Choroid plexus epithelial cell (primary cell): ENCODE measurements around the gene RAMACL.

Source experiments
- DNase-seq: peaks from one replicate; pipeline ENCODE4 v3.0.0-alpha.2; 2010; ENCODE audit warnings: low read depth
- H3K4me3 ChIP-seq: 2 replicates; pipeline ENCODE4 v1.5.1; 2011; ENCODE audit warnings: low read depth, mild to moderate bottlenecking, control low read depth, low read length, moderate library complexity
- TF ChIP-seq, protein P1 (sequence below): conservative IDR thresholded peaks from 2 replicates; pipeline ENCODE4 v1.5.1; 2011; ENCODE audit warnings: low read depth, mild to moderate bottlenecking, control low read depth, inconsistent platforms, low read length, moderate library complexity

The RAMACL gene

DNA sequence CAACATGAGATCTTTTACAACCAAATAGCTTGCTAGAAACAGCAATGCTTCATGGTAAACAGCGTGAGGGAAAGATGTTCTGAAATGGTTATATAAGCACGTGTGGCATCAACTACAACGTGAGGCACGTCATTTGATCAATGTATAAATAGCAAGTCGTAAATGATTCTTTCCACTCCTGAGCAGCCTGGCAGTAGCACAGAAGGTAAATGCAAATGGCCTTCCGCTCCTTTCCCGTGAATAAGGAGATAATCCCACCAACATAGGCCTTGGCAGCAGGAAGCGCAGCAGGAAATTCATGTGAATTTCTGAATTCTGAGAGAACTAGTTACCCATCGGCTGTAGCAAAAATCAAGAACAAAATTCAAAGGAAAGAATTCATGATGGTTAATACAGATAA lies 23.6 kb upstream of the RAMACL start:
- no peak overlapping the region for H3K4me3 ChIP-seq
- TF ChIP-seq, protein P1, sequence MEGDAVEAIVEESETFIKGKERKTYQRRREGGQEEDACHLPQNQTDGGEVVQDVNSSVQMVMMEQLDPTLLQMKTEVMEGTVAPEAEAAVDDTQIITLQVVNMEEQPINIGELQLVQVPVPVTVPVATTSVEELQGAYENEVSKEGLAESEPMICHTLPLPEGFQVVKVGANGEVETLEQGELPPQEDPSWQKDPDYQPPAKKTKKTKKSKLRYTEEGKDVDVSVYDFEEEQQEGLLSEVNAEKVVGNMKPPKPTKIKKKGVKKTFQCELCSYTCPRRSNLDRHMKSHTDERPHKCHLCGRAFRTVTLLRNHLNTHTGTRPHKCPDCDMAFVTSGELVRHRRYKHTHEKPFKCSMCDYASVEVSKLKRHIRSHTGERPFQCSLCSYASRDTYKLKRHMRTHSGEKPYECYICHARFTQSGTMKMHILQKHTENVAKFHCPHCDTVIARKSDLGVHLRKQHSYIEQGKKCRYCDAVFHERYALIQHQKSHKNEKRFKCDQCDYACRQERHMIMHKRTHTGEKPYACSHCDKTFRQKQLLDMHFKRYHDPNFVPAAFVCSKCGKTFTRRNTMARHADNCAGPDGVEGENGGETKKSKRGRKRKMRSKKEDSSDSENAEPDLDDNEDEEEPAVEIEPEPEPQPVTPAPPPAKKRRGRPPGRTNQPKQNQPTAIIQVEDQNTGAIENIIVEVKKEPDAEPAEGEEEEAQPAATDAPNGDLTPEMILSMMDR: no peak
- no peak for DNase-seq

DNA sequence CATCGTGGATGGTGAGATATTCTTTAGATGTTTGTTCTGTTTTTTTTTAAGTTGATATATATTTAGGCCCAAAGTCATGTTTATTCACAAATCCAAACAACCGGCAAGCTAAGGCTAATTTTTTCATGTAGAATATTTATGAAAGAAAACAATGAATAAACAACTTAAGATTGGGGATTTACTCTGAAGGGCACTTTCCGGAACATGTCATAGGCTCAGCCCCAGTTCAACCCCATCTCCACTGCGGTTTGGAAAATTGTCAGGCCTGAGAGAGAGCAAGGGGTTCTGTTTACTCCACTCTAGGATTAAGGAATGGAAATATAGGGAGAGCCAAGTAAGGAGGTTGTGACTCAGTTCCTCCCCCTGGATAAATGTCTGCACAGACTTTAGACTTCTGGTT lies 22.3 kb upstream of the RAMACL start:
- no peak overlapping the region for H3K4me3 ChIP-seq

GRCh38 chr6:166605752-166606151 lies 19.3 kb upstream of the RAMACL start:
- TF ChIP-seq, protein P1: no peak
- no peak for DNase-seq
- no peak overlapping the region for H3K4me3 ChIP-seq

More for the DNA sequence above, 22.3 kb upstream of the RAMACL start:
- DNase-seq: no peak
- TF ChIP-seq, protein P1: no peak

- TF ChIP-seq, protein P1: no peak
- no peak for DNase-seq
- no peak overlapping the region for H3K4me3 ChIP-seq
These were observed 18.4 kb upstream of the RAMACL start for GRCh38 chr6:166604911-166605310.

DNA sequence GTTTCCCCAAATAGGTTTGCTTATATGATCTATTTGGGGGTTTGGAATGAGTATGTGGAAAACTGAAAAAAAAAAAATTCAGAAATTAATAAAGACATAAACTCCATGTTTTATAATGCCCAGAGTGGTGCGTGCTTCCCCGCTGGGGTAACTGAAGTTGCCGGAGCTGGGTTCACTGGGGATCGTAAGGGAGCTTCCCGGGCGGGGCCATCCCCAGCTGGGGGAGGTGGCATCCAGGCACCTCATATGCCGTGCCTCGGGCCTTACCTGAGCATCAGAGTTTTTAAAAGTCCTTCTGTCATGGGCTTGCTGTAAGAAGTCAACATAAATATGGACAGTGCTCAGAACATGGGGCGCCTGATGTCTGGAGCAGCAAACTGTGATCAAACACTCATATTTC lies 17.9 kb upstream of the RAMACL start:
- TF ChIP-seq, protein P1: no peak
- DNase-seq: no peak

DNA sequence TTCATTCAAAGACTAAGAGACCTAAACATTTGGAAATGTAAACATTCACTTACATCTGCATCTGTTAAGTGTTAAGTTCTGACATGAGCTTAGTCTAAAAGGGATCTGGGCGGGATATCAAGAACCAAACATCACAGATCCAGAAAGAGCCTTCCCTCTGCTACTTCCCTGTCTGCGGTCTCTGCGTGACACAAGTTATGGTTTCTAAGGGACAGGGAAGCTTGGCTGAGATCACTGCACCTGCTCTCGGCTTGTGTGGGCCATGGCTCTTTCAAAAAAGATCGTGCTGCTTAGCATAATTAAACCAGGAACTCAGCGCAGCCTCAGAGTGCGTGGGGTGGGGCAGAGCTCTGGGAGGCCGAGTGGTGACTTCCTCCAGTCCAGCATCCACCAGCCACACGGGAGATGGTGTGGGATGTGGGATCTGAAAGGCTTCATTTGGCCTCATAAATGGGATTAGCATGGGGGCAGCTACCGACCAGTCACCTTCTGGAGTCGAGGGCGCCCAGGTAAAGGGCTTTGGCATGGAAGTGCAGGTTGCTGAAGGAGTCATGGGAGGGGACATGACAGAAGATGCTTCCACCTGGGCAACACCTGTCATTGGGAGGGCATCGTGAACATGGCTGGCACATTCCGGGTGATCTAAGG lies 16.7 kb upstream of the RAMACL start:
- H3K4me3 ChIP-seq: no peak overlapping the region
- DNase-seq: no peak
- TF ChIP-seq, protein P1: no peak

More for the DNA sequence above, 17.9 kb upstream of the RAMACL start:
- no peak overlapping the region for H3K4me3 ChIP-seq

GRCh38 chr6:166601956-166602355 lies 15.5 kb upstream of the RAMACL start:
- TF ChIP-seq, protein P1: no peak
- no peak overlapping the region for H3K4me3 ChIP-seq
- DNase-seq: no peak
